Activated naive CD4-positive, alpha-beta T cell treated with anti-CD3 and anti-CD28 coated beads, Interleukin-2, amount 50 U/mL, for 24 hours (primary cell): ENCODE measurements around the gene COL13A1.

Experiments
- H3K27ac Mint-ChIP-seq: one replicate; pipeline ENCODE4 v1.8.0; 2021; ENCODE audit warnings: mild to moderate bottlenecking, mixed read lengths
- H3K27me3 Mint-ChIP-seq: one replicate; pipeline ENCODE4 v1.8.0; 2021; ENCODE audit warnings: mixed read lengths
- H3K36me3 Mint-ChIP-seq: one replicate; pipeline ENCODE4 v1.8.0; 2021; ENCODE audit warnings: mixed read lengths
- H3K4me1 Mint-ChIP-seq: one replicate; pipeline ENCODE4 v1.8.0; 2021; ENCODE audit warnings: mixed read lengths
- H3K4me3 Mint-ChIP-seq: one replicate; pipeline ENCODE4 v1.8.0; 2021; ENCODE audit warnings: mild to moderate bottlenecking, mixed read lengths
- H3K9me3 Mint-ChIP-seq: one replicate; pipeline ENCODE4 v1.8.0; 2021; ENCODE audit warnings: mixed read lengths

The COL13A1 gene

GRCh38 chr10:69928339-69928738 lies 126.6 kb downstream of the COL13A1 start:
- Mint-ChIP-seq H3K9me3 (peaks cover 5% of the 10 kb centered on the region), H3K27me3 (peaks cover 4% of the 10 kb centered on the region), H3K27ac (no peak overlapping the region), H3K36me3 (peaks cover 2% of the 10 kb centered on the region), H3K4me1 (no peaks in the 10 kb centered on the region), H3K4me3 (no peak overlapping the region)

- H3K36me3 Mint-ChIP-seq, result peaks cover 2% of the 10 kb centered on the region
- peaks cover 5% of the 10 kb centered on the region for H3K9me3 Mint-ChIP-seq
- peaks cover 4% of the 10 kb centered on the region for H3K27me3 Mint-ChIP-seq
- no peaks in the 10 kb centered on the region for H3K4me1 Mint-ChIP-seq
- H3K27ac Mint-ChIP-seq, result no peak overlapping the region
- no peak overlapping the region for H3K4me3 Mint-ChIP-seq
Observed at GRCh38 chr10:69929575-69929974, 127.9 kb downstream of the COL13A1 start.

GRCh38 chr10:69934768-69935167 lies 133.1 kb downstream of the COL13A1 start:
- Mint-ChIP-seq H3K27me3 (no peaks in the 10 kb centered on the region), H3K4me3 (no peak overlapping the region), H3K9me3 (no peaks in the 10 kb centered on the region), H3K4me1 (no peaks in the 10 kb centered on the region), H3K36me3 (no peaks in the 10 kb centered on the region), H3K27ac (no peak overlapping the region)

GRCh38 chr10:69936091-69936490 lies 134.4 kb downstream of the COL13A1 start:
- Mint-ChIP-seq H3K36me3 (no peaks in the 10 kb centered on the region), H3K27me3 (no peaks in the 10 kb centered on the region), H3K4me1 (no peaks in the 10 kb centered on the region), H3K27ac (no peak overlapping the region), H3K4me3 (no peak overlapping the region), H3K9me3 (no peaks in the 10 kb centered on the region)

- H3K27ac Mint-ChIP-seq, result no peak overlapping the region
- no peaks in the 10 kb centered on the region for H3K9me3 Mint-ChIP-seq
- no peaks in the 10 kb centered on the region for H3K36me3 Mint-ChIP-seq
- no peak overlapping the region for H3K4me3 Mint-ChIP-seq
- H3K4me1 Mint-ChIP-seq, result no peaks in the 10 kb centered on the region
- H3K27me3 Mint-ChIP-seq, result no peaks in the 10 kb centered on the region
Observed at GRCh38 chr10:69938541-69938991, 136.9 kb downstream of the COL13A1 start.

- no peaks in the 10 kb centered on the region for H3K9me3 Mint-ChIP-seq
- H3K36me3 Mint-ChIP-seq, result no peaks in the 10 kb centered on the region
- no peaks in the 10 kb centered on the region for H3K4me1 Mint-ChIP-seq
- no peak overlapping the region for H3K4me3 Mint-ChIP-seq
- no peaks in the 10 kb centered on the region for H3K27me3 Mint-ChIP-seq
- H3K27ac Mint-ChIP-seq, result no peak overlapping the region
Observed at GRCh38 chr10:69939061-69939460, 137.4 kb downstream of the COL13A1 start.

- no peaks in the 10 kb centered on the region for H3K36me3 Mint-ChIP-seq
- no peak overlapping the region for H3K27ac Mint-ChIP-seq
- H3K4me1 Mint-ChIP-seq, result no peaks in the 10 kb centered on the region
- no peaks in the 10 kb centered on the region for H3K27me3 Mint-ChIP-seq
- no peaks in the 10 kb centered on the region for H3K9me3 Mint-ChIP-seq
- H3K4me3 Mint-ChIP-seq, result no peak overlapping the region
Observed at GRCh38 chr10:69939481-69939880, 137.8 kb downstream of the COL13A1 start.

GRCh38 chr10:69941730-69942129 lies 140.0 kb downstream of the COL13A1 start:
- Mint-ChIP-seq H3K9me3 (no peaks in the 10 kb centered on the region), H3K27me3 (no peaks in the 10 kb centered on the region), H3K4me3 (no peak overlapping the region), H3K36me3 (no peaks in the 10 kb centered on the region), H3K27ac (no peak overlapping the region), H3K4me1 (no peaks in the 10 kb centered on the region)

GRCh38 chr10:69943292-69943820 lies 141.7 kb downstream of the COL13A1 start:
- peaks cover 1% of the 10 kb centered on the region for H3K27me3 Mint-ChIP-seq
- no peak overlapping the region for H3K4me3 Mint-ChIP-seq
- H3K27ac Mint-ChIP-seq, result no peak overlapping the region
- H3K4me1 Mint-ChIP-seq, result no peaks in the 10 kb centered on the region
- H3K36me3 Mint-ChIP-seq, result no peaks in the 10 kb centered on the region
- H3K9me3 Mint-ChIP-seq, result no peaks in the 10 kb centered on the region

- Mint-ChIP-seq H3K36me3 (no peaks in the 10 kb centered on the region), H3K4me1 (no peaks in the 10 kb centered on the region), H3K27ac (no peak overlapping the region), H3K27me3 (peaks cover 1% of the 10 kb centered on the region), H3K4me3 (no peak overlapping the region), H3K9me3 (no peaks in the 10 kb centered on the region)
Observed at GRCh38 chr10:69944761-69945160, 143.1 kb downstream of the COL13A1 start.

GRCh38 chr10:69948261-69948660 lies 146.6 kb downstream of the COL13A1 start:
- Mint-ChIP-seq H3K9me3 (no peaks in the 10 kb centered on the region), H3K27ac (no peak overlapping the region), H3K4me1 (no peaks in the 10 kb centered on the region), H3K27me3 (peaks cover 1% of the 10 kb centered on the region), H3K4me3 (no peak overlapping the region), H3K36me3 (no peaks in the 10 kb centered on the region)

GRCh38 chr10:69949770-69950169 lies 148.1 kb downstream of the COL13A1 start:
- Mint-ChIP-seq H3K9me3 (no peaks in the 10 kb centered on the region), H3K4me1 (no peaks in the 10 kb centered on the region), H3K27ac (no peak overlapping the region), H3K36me3 (no peaks in the 10 kb centered on the region), H3K4me3 (no peak overlapping the region), H3K27me3 (peaks cover 1% of the 10 kb centered on the region)

- Mint-ChIP-seq H3K4me1 (no peaks in the 10 kb centered on the region), H3K36me3 (no peaks in the 10 kb centered on the region), H3K4me3 (no peak overlapping the region), H3K27me3 (peaks cover 1% of the 10 kb centered on the region), H3K9me3 (no peaks in the 10 kb centered on the region), H3K27ac (no peak overlapping the region)
Observed at GRCh38 chr10:69951658-69952057, 150.0 kb downstream of the COL13A1 start.

GRCh38 chr10:69952069-69952800 lies 150.5 kb downstream of the COL13A1 start:
- Mint-ChIP-seq H3K4me3 (no peak overlapping the region), H3K4me1 (no peaks in the 10 kb centered on the region), H3K36me3 (no peaks in the 10 kb centered on the region), H3K27me3 (peaks cover 1% of the 10 kb centered on the region), H3K9me3 (no peaks in the 10 kb centered on the region), H3K27ac (no peak overlapping the region)

- no peak overlapping the region for H3K4me3 Mint-ChIP-seq
- H3K27ac Mint-ChIP-seq, result no peak overlapping the region
- peaks cover 3% of the 10 kb centered on the region for H3K27me3 Mint-ChIP-seq
Observed at GRCh38 chr10:69952821-69953221, 151.1 kb downstream of the COL13A1 start.

GRCh38 chr10:69953851-69954250 lies 152.1 kb downstream of the COL13A1 start:
- no peak overlapping the region for H3K4me3 Mint-ChIP-seq
- no peak overlapping the region for H3K27ac Mint-ChIP-seq
- H3K36me3 Mint-ChIP-seq, result no peaks in the 10 kb centered on the region

More at GRCh38 chr10:69952821-69953221, 151.1 kb downstream of the COL13A1 start:
- Mint-ChIP-seq H3K9me3 (no peaks in the 10 kb centered on the region), H3K4me1 (no peaks in the 10 kb centered on the region), H3K36me3 (no peaks in the 10 kb centered on the region)

More at GRCh38 chr10:69953851-69954250, 152.1 kb downstream of the COL13A1 start:
- peaks cover 2% of the 10 kb centered on the region for H3K27me3 Mint-ChIP-seq
- H3K9me3 Mint-ChIP-seq, result no peaks in the 10 kb centered on the region
- no peaks in the 10 kb centered on the region for H3K4me1 Mint-ChIP-seq
